LHCN-M2 (cell line): ENCODE data around the gene TOP2A. TPM values are rescaled to one million over a fixed set of nuclear protein-coding genes. Genes with fewer than 3 reads are reported as not detected.

Experiments used
- DNase-seq: peaks from one replicate; pipeline ENCODE4 v3.0.0-alpha.2; 2012; ENCODE audit warnings: low read depth
- total RNA-seq: library from RNA; depleted of rRNA; stranded (reverse); fragments of >200 nt; gene quantifications from 2 replicates; pipeline ENCODE4 v1.2.3, GENCODE V29; 2014; rRNA removed

Gene TOP2A
- total RNA-seq, 1 experiment from 2014 or later, result 349 TPM

DNA sequence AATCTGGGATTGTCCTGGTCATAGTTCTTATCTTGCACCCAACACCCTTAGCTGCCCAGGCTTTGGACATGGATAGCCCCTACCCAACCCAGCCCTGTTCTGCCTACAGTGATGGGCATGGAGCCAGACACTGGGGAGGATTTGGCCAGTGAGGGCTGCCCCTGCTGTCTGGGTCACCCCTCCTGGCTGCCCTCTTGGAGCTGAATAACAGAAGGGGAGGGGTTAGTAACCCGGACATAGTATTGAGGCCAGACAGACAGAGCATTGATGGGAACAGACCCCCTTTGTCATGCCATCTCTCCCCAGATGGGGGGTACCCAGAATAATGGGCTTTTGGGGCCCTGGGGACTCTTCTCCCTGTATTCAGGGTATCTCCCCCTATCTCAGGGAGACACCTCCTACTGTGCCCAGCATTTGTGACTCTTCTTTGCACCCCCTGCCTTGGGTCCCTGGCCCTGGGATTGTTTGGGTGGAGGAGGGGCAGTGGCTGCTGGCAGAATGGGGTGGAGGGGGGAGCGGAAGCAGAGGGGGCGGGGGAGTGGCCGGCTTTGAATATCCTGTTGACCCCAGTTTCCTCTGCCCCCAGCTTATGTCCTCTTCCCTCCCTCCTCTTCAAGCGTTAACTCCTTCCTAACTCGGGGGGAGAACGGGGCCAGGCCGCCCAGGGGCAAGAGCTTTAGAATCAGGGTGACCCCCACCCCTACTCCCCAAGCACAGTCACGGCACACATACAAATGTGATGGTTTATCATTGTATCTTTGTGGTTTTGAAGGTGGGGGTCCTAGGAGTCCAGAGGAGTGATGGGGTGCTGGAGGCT lies 70.2 kb downstream of the TOP2A start:
- peak; percentile 36 for DNase-seq

DNA sequence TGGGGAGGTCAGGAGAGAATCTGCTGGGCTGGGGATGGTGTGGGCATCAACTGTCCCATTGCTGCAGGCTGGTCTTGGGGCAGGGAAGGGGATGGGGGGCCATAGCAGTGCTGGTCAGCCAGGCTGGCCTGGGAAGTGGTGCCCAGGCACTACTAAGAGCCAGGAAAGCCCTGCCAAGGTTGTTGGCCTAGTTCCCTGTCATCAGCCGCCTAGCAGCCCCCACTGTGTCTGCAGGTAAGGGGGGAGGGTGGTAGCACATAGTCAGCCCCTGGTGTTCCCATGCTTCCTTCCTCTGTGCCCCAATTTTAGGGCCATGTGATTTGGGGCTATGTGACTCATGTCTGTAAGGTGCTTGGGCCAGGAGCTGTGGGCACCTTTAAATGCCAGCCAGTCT lies 70.9 kb downstream of the TOP2A start:
- no peak for DNase-seq

DNA sequence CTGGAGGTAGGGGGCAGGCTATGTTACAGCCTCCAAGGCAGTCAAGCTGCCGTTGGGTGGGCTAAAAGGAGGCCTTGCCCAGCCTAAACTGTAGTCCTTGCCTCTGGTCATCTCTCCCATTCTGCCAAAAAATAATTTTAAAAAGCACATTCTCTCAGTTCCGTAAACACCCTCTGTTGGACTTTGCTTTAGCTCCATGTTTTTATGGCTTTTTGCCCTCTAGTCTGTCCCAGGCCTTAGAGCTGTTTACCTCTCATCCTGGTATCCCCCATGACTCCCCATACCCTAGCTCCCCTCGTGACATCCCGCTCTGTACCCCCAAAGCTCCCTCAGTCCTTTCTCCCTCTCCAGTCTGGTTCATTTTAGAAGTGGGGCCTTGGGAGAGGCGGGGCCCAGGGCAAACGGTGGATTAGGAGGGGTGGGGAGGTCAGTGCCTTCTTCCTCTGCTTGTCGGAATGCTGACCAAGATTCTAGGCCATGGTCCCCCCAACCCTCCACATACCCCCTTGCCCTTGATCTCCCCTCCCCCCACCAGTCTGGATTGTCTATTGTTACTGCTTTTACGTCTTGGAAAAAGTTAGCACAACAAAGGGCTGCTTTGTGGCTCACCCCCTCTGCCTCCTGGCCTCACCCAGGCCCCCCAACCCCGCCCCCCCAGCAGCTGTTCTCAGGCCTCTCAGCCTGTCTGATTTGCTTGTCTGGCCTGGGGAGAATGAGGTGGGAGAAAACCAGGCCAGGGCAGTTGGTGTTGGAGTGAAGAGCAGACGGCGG lies 71.5 kb downstream of the TOP2A start:
- DNase-seq, result peak; percentile 86

DNA sequence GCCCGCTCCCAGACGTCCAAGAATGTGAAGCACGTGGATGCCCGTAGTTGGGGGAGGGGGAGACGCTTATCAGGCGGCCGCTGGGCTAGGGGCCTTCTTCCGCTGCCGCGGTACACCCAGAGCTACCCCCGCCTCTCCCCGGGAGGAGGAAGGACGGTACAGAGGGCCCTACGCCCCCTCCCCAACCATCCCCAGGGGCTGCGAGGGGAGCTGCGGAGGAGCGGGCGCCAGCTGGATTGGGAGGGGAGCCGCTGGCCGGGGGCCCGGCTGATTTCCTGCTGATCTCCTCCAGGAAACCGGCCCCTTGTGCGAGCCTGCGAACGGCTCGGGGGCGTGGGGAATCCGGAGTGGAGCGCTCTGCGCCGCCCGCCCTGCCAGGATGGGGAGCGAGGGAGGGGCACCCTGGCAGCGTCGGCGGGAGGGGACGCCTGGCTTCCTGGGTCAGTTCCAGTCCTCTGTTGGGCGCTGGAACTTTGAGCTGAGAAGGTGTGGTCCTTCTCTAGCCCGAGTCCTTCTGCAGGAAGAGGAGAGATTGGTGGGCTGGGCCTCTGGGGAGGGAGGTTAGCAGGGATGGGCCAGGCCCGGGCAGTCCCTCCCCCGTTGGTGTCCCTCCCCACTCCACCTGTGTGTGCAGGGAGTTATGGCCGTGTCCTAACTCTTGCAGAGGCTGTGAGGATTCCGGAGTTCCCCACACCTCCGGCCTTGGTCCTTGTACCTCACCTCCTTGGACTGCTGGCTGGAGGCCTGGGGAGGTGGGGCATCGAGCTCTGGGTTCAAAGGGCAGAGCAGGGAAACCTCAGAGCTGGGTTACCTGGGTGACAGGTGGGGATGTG lies 72.3 kb downstream of the TOP2A start:
- DNase-seq, result peak; percentile 59

DNA sequence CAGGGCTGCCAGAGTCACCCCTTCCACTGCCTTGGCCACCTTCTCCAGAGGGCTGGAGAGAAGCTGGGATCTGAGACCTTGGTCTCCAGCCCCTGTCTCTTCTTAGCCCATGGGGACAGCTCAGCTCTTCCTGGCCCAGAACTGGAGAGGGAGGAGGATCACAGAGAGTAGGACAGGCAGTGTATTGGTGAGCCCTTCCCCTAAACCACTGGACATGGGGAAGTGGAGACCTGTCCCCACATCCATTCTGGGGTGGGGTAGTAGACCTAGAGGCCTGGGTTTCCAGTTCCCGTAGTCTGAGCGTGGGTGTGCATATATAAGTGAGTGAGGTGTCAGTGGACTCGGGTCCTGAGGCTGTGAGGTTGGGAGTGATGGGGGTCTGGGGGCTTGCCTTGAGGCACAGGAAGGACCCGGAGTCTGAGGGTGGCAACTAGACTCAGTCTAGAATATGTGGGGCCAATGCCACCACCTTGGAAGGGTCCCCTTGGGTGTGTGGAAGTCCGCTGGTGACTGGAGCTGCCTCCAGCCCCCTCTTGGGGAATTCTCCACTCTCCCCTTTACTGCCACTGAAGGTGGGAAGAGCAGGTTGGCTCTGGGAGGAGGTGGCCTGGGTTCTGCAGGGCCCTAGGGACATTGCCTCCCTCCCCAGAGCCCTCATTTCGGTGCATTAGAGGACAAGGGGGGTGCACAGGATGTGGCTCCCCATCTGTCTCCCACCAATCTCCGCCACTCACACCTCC lies 73.1 kb downstream of the TOP2A start:
- no peak for DNase-seq

DNA sequence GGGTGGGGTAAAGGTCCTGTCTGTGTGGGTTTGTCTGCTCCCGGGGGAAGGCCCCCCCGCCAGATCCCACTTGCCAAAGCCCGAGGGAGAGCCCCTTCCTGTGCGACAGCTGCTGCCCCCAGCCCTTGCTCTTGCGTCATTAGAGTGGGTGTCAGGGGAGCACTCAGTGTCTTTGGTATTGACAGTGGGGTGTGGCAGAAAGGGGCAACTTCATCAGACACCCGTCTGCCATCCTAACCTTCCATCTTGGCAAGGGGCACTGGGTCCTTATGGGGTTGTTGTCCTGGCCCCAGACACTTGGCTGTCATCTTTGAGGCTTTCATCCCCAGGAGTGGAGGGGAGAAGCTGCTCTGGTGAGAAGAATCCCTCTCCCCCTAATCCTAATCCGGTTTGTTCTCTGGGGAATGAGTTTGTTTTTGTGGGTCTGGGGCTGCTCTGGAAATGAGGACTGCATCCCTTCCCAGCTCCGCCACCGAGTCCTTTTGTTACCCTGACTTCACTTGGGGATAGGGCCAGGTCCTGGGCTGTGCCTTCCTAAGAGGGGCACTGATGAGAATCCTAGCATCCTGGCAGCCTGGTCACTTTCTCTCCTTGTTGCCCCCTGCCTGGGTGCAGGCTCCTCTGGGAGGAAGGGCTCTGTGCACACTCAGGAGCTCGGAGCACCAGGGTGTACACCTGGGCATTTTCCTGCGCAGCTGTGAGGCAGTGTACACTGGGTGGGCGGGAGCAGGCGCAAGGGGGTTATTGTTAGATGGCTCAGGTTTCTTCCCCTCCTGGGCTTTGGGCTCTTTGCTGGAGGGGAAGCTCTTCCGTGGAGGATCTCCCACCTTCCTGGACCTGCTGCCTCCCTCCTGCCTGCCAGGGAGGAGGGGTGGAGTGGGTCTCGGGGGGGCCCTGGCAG lies 74.2 kb downstream of the TOP2A start:
- peak; percentile 55 for DNase-seq

DNA sequence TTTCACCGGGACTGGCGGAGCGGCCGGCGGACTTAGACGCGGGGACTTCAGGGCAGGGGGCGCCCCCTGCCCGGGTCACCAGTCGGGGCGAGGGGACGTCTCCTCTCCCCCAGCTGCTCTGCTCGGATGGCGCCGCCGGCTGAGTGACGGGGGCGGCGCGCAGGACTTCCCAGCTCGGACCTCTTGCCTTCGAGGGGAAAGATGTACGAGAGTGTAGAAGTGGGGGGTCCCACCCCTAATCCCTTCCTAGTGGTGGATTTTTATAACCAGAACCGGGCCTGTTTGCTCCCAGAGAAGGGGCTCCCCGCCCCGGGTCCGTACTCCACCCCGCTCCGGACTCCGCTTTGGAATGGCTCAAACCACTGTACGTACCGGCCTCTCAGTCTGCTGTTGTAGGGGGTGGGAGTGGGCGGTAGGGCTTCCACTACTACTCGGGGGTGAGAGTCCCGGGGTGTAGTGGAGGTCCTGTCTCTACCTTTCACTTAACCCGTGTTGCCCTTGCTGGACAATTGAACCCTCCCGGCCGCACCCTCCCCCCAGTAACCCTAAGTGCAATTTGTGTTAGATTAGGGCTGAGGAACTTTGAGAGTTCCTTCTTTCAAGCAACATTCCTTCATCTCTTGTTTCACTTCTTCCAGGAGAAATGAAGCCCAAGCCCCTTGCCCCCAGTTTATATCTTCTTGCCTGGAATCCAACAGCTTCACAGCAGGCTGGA lies 75.0 kb downstream of the TOP2A start:
- DNase-seq, result no peak

DNA sequence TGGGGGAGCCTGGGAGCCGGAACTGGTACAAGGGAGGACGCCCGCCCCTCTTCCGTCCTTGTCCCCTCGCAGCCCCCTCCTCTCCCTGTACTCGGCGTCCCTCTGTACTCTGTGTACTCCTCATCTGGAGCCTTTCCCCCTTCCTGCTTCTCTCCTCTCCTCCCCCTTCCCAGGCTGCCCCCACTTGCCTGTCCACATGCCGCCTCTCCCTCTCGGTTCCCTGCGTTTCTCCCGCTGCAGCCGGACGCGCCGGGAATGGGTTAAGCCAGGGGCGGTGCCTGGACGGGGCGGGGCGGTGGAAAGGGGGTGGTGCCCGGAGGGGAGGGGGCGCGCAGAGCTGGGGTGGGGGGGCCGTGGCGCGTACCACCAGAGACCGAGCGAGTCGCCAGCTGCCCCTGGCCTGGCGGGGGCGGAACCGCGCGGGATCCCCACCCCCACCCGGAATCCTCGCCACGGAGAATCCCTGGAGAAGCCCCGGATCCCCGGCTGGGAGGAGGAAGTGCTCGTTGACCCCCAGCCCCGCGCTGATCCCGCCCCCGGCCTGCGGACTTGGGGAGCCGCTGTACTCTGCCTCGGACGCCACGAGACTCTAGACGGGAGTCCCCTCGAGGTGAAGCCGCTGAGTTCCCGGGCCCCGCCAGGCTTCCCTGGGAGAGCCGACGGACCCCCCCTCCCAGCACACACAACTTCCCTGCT lies 75.7 kb downstream of the TOP2A start:
- peak; percentile 63 for DNase-seq

DNA sequence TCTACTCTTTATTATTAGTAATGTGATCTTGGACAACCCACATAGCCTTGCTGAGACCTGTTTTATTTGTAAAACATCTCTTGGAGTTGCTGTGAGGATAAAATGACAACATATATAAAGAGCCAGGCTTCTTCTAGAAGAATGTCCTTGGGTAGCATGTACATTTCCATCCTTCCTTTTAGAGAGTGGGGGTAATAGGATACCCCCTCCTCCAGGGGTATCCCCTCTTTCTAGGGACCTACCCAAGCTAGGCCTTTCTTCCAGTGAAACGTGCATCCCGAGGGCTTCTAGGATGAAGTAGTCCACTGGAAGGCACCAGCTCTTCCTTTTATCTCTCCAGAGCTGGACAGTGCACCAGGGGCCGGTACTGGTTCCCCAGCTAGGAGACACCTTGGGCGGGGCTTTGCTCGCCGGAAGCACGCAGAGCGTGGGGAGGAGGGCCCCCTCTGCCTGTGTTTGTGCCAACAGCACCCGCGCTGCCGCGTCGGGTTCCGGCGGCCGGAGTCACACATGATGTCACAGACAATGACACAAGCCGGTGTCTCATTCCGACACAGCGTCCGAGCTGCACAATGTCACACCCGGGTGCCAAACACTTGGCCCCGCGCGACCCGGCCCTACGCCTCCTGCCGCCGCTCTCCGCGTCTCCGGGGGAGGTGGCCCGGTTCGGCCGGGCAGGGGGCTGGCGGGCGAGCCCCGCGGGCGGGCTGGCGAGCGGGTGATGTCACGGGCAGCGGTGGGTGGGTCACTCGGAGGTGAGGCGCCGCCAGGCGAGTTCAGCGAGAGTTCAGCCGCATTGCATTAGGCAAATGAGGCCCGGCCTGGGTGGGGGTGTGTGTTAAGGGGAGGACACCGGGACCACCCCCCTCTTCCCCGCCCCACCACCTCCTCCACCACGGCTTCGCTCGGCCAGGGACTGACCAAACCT lies 76.6 kb downstream of the TOP2A start:
- DNase-seq, result peak; percentile 62

DNA sequence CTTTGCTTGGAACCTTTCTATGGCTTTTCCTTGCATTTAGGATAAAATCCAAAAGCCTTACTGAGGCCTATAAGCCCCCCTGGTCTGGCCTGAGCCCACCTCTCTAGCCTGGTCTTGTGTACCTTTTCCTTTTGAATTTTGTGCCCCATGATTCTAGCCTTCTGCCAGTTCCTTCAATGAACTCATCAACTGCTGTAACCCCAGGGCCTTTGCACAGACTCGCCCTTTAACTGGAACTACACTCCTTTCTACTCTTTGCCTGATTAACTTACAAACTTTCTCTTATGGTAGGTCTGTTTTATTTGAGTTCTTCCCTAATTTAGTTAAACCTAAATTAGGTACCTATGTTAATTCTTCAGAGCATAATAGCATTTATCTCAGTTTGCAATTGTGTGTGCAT lies 77.4 kb downstream of the TOP2A start:
- no peak for DNase-seq

DNA sequence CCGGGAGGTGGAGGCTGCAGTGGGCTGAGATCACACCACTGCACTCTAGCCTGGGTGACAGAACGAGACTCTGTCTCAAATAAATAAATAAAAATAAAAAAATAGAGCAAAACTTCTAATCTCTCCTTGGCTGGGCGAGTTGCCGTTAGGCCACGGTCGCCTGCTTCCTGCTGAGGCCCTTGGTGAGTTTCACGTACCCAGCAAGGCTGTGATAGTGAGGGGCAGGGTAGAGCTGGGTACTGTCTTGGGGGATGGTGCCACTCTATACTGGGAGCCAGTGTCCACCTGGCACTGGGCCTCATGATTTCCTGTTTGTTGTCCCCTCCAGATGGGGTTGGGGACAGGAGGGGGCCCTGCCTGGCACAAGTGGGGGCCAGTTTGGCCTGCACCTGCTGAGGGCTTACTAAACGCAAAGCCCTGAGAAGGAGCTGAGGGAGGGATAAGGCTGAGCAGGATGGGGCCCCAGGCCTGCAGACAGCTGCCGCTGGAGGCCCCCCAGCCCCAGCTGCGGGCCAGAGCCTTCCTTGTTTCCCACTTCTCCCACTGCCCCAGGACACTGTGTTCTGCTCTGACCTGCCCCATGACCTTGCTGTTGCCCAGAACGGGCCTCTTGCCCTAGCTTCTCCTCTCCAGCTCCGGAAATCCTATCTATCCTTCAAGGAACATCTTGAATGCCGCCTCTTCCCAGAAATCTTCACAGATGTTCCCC lies 78.6 kb downstream of the TOP2A start:
- no peak for DNase-seq

Other genes with a start within 250 kb of the TOP2A start
- gene RAPGEFL1, start 240.4 kb downstream of the TOP2A start, total RNA-seq, result 0.98 and 1.6 TPM in 2 replicates
- 4.6 and 4.9 TPM in 2 replicates for gene WIPF2, start 198.6 kb downstream of the TOP2A start, total RNA-seq
- 43.2 and 46.6 TPM in 2 replicates for gene CDC6, start 130.0 kb downstream of the TOP2A start, total RNA-seq
- 24.2 and 29.6 TPM in 2 replicates for gene RARA, start 108.7 kb downstream of the TOP2A start, total RNA-seq
- gene GJD3, start 53.2 kb downstream of the TOP2A start, total RNA-seq, result not detected in 2 replicates
- 47.5 and 55.3 TPM in 2 replicates for gene IGFBP4, start 25.6 kb upstream of the TOP2A start, total RNA-seq
- gene TNS4, start 83.7 kb upstream of the TOP2A start, total RNA-seq, result not detected in 2 replicates
- gene CCR7, start 147.6 kb upstream of the TOP2A start, total RNA-seq, result 0.26 TPM in 1 of 2 replicates, not detected in the other
- 118 and 138 TPM in 2 replicates for gene SMARCE1, start 229.9 kb upstream of the TOP2A start, total RNA-seq
- gene KRT222, start 247.3 kb upstream of the TOP2A start, total RNA-seq, result not detected in 2 replicates